Natural killer cell treated with Interleukin-12 subunit alpha and Interleukin-12 subunit beta and Interleukin-15 and Interleukin-18, amount 100 ng/mL, for 72 hours (primary cell): ENCODE data around the gene MCFD2. TPM values are rescaled to one million over a fixed set of nuclear protein-coding genes. Genes with fewer than 3 reads are reported as not detected.
"Not testable (repeated sequence)": the region's sequence is repeated elsewhere in the genome, so short reads cannot be mapped to it uniquely, and the experiment has no call there.

Experiments
- ATAC-seq, 2 donors: fragments of 150-1000 bp; cut with Tn5 transposase in 1 of 2; sonication (Bioruptor Pico), chemical (Tn5 transposase) in 1 of 2; 2 replicates each; pipeline ENCODE4 v1.10.0; 2021
- DNase-seq: peaks from one replicate; pipeline ENCODE4 v3.0.0; 2022; ENCODE audit warnings: low spot score
- H3K27ac Mint-ChIP-seq, 2 donors: 1 replicate in 1 of 2; 2 replicates in 1 of 2; pipeline ENCODE4 v1.8.0; 2022; ENCODE audit warnings: mixed read lengths in 2 of 2, mild to moderate bottlenecking in 1 of 2, moderate library complexity in 1 of 2
- H3K27me3 Mint-ChIP-seq, 2 donors: 1 replicate in 1 of 2; 2 replicates in 1 of 2; pipeline ENCODE4 v1.8.0; 2022; ENCODE audit warnings: mixed read lengths in 2 of 2
- H3K36me3 Mint-ChIP-seq: one replicate; pipeline ENCODE4 v1.8.0; 2022; ENCODE audit warnings: mixed read lengths
- H3K4me1 Mint-ChIP-seq, 2 donors: 1 replicate in 1 of 2; 2 replicates in 1 of 2; pipeline ENCODE4 v1.8.0; 2022; ENCODE audit warnings: low read depth in 2 of 2, mixed read lengths in 2 of 2, mild to moderate bottlenecking in 1 of 2
- H3K4me3 Mint-ChIP-seq: one replicate; pipeline ENCODE4 v1.8.0; 2022; ENCODE audit warnings: mixed read lengths
- H3K9me3 Mint-ChIP-seq: 2 replicates; pipeline ENCODE4 v1.8.0; 2022; ENCODE audit warnings: mixed read lengths
- total RNA-seq, 2 donors: library from RNA; stranded (reverse); gene quantifications; one replicate each; pipeline ENCODE4 v1.2.3, GENCODE V29; 2022

The MCFD2 gene
- total RNA-seq, 2 donors from 2014 or later: 38.4 to 45.1 TPM

- H3K27ac Mint-ChIP-seq: no peak overlapping the region
- no peaks in the 10 kb centered on the region for H3K27me3 Mint-ChIP-seq
Measured at GRCh38 chr2:46924038-46924437, 8.4 kb upstream of the MCFD2 start.

DNA sequence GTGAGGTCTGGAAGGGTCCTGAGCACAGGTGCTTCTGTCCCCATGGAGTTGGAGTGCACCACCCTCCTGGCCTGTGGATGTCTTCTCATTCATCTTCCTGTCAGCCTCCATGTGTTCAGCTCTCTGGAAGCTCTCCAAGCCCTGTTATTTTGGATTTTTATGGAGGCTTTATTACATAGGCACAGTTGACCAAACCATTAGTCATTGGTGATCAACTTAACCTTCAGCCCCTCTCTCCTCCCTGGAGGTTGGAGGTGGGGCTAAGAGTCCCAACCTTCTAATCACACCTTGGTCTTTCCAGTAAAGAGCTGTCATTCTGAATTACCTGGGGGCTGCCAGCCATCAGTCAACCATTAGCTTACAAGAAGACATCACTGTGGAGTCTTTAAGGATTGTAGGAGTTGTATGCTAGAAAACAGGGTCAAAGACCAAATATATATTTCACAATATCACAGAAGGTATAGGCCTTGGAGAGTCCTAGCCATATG, 7.5 kb upstream of the MCFD2 start:
- Mint-ChIP-seq H3K27ac (no peak overlapping the region), H3K36me3 (peaks cover 16% of the 10 kb centered on the region), H3K4me3 (no peak overlapping the region), H3K9me3 (peaks cover 8% of the 10 kb centered on the region), H3K27me3 (no peaks in the 10 kb centered on the region), H3K4me1 (peaks cover 3 to 9% of the 10 kb centered on the region in 2 donors)
- ATAC-seq (no peak), DNase-seq (no peak)

More at GRCh38 chr2:46924038-46924437, 8.4 kb upstream of the MCFD2 start:
- ATAC-seq (no peak), DNase-seq (no peak)
- H3K9me3 Mint-ChIP-seq: peaks cover 8% of the 10 kb centered on the region
- H3K4me3 Mint-ChIP-seq: no peak overlapping the region
- H3K4me1 Mint-ChIP-seq: peaks cover 0 to 6% of the 10 kb centered on the region in 2 donors
- peaks cover 16% of the 10 kb centered on the region for H3K36me3 Mint-ChIP-seq

GRCh38 chr2:46922606-46923005, 7.0 kb upstream of the MCFD2 start:
- Mint-ChIP-seq H3K4me3 (no peak overlapping the region), H3K4me1 (peaks cover 8 to 13% of the 10 kb centered on the region in 2 donors), H3K36me3 (peaks cover 16% of the 10 kb centered on the region), H3K27ac (no peak overlapping the region), H3K27me3 (peaks cover 0 to 2% of the 10 kb centered on the region in 2 donors), H3K9me3 (peaks cover 8% of the 10 kb centered on the region)
- no peak for DNase-seq
- no peak for ATAC-seq

GRCh38 chr2:46921676-46922448, 6.3 kb upstream of the MCFD2 start:
- Mint-ChIP-seq H3K27ac (no peak overlapping the region), H3K9me3 (peaks cover 5% of the 10 kb centered on the region), H3K36me3 (peaks cover 11% of the 10 kb centered on the region), H3K4me1 (peaks cover 15 to 16% of the 10 kb centered on the region in 2 donors), H3K27me3 (peaks cover 0 to 4% of the 10 kb centered on the region in 2 donors), H3K4me3 (no peak overlapping the region)
- ATAC-seq (no peak), DNase-seq (no peak)

DNA sequence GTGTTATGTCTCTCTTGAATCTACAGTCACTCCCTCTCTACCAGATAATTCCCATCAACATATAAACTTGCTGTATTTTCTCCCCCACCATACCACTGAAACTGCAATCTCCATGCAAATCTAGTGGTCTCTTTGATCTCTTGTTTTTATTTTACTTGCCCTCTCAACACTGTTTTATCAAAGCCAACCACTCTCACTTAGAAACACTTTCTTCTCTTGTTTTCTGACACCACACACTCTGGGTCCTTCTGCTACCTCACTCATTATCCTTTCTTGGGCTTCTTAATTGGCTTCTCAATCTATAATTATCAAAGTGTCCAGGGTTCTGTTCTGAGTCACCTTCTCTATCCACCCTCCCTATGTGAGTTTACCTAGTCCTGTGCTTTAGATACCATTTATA, 2.0 kb upstream of the MCFD2 start:
- Mint-ChIP-seq H3K9me3 (no peaks in the 10 kb centered on the region), H3K4me3 (peak overlapping the region; percentile 98), H3K27me3 (peaks cover 0 to 4% of the 10 kb centered on the region in 2 donors), H3K36me3 (peaks cover 7% of the 10 kb centered on the region), H3K27ac (peak overlapping the region in 1 of 2 donors; percentile 34), H3K4me1 (peaks cover 29 to 33% of the 10 kb centered on the region in 2 donors)
- ATAC-seq (no peak), DNase-seq (no peak)

GRCh38 chr2:46915811-46916630, 415 bp upstream of the MCFD2 start:
- peak overlapping the region; percentile 98 for H3K4me3 Mint-ChIP-seq
- peaks cover 29 to 33% of the 10 kb centered on the region in 2 donors for H3K4me1 Mint-ChIP-seq
- peaks cover 7% of the 10 kb centered on the region for H3K36me3 Mint-ChIP-seq
- ATAC-seq (peak; percentile 94 to 96), DNase-seq (peak; percentile 85)
- no peaks in the 10 kb centered on the region for H3K9me3 Mint-ChIP-seq
- H3K27ac Mint-ChIP-seq: peak overlapping the region; percentile 34 to 90
- peaks cover 0 to 4% of the 10 kb centered on the region in 2 donors for H3K27me3 Mint-ChIP-seq

DNA sequence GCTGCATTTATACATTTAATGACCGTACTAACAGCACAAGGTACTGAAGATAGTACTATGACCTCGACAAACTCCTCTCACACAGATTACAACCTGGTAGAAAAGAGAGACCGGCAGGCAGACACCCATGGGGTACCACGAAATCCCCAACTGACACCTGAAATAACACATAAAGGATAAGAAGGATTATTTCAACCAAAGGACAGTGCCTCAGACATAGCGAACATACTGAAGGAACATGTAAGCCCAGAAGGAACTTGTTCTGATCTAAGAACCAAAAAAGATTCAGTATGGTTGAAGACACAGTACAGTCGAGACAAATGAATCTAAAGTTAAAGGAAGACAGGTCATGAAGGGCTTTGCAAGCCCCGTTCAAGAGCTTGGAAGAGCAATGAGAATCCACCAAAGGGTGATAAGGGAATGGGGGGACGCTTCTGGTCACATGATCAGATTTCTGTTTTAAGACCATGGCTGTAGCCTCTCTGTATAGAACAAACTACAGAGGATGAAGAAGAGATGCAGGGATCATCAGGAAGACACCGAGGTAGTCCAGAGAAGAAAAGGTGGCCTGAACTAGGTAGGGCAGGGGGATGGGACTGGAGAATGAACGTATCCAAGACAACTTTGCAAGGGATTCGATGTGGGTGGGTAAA, 902 bp downstream of the MCFD2 start:
- DNase-seq (no peak), ATAC-seq (no peak)
- H3K4me1 Mint-ChIP-seq: peaks cover 34 to 37% of the 10 kb centered on the region in 2 donors
- peaks cover 7% of the 10 kb centered on the region for H3K36me3 Mint-ChIP-seq
- H3K9me3 Mint-ChIP-seq: no peaks in the 10 kb centered on the region
- H3K27ac Mint-ChIP-seq: peak overlapping the region; percentile 78 to 85
- peaks cover 0 to 4% of the 10 kb centered on the region in 2 donors for H3K27me3 Mint-ChIP-seq
- H3K4me3 Mint-ChIP-seq: peak overlapping the region; percentile 98

DNA sequence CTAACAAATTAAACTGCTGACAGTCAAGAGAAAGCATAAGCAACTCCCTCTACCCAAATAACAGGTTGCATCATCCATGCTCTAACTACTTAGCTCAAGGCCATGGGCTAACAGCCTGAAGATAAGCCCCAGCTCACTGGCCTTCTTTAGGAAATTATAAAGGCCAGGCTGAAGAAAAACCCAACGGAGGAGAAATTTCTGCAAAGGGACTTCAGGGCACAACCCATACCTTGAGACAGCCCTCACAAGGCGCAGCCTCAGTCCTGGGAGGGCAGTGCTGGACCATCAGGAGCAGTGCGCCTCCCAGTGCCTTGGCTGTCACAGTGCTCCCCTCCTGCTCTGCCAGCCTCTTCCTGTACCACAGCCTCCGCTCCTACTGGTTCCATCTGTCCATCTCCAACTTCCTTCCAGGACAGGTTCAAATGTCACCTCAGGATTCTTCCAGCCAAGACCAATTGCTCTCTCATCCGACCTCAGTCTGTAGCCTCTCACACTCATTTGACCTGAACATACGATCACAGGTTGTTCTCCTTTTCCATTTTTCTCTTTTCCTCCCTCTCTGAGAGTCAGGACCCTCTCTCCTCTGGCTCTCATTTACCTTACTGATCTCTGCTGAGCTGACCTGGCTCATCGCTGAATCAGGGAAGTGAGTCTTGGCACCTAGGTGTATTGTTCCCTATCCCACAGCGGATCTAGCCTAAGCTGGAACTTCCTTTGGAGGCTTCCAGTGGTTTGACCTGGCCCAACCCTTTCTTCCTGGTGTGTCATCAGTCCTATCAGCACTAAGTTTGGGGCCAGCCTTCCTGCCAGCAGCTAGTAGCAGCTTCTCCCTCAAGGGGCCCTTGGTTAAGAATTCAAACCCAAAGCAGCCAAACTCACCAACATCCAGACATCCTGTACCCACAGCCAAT, 1.9 kb downstream of the MCFD2 start:
- Mint-ChIP-seq H3K9me3 (no peaks in the 10 kb centered on the region), H3K4me3 (peak overlapping the region; percentile 98), H3K27ac (peak overlapping the region in 1 of 2 donors; percentile 78), H3K27me3 (peaks cover 0 to 4% of the 10 kb centered on the region in 2 donors), H3K4me1 (peaks cover 43 to 47% of the 10 kb centered on the region in 2 donors), H3K36me3 (peaks cover 12% of the 10 kb centered on the region)
- ATAC-seq (no peak), DNase-seq (no peak)

GRCh38 chr2:46909771-46910419, 5.7 kb downstream of the MCFD2 start:
- peak overlapping the region; percentile 36 for H3K4me3 Mint-ChIP-seq
- H3K9me3 Mint-ChIP-seq: no peaks in the 10 kb centered on the region
- H3K36me3 Mint-ChIP-seq: peaks cover 33% of the 10 kb centered on the region
- DNase-seq: peak; percentile 78
- ATAC-seq: peak; percentile 86 to 90
- peaks cover 29 to 31% of the 10 kb centered on the region in 2 donors for H3K4me1 Mint-ChIP-seq
- H3K27ac Mint-ChIP-seq: peak overlapping the region; percentile 24 to 68
- no peaks in the 10 kb centered on the region for H3K27me3 Mint-ChIP-seq

- Mint-ChIP-seq H3K27ac (peak overlapping the region in 1 of 2 donors; percentile 68), H3K36me3 (peaks cover 30% of the 10 kb centered on the region), H3K27me3 (no peaks in the 10 kb centered on the region), H3K4me1 (peaks cover 23 to 24% of the 10 kb centered on the region in 2 donors), H3K4me3 (peak overlapping the region; percentile 36), H3K9me3 (no peaks in the 10 kb centered on the region)
- DNase-seq: no peak
- ATAC-seq: no peak
Measured at GRCh38 chr2:46909150-46909549, 6.5 kb downstream of the MCFD2 start.

- not testable (repeated sequence) for H3K4me3 Mint-ChIP-seq, H3K27ac Mint-ChIP-seq, ATAC-seq, H3K9me3 Mint-ChIP-seq, H3K27me3 Mint-ChIP-seq, DNase-seq
- Mint-ChIP-seq H3K36me3 (peaks cover 30% of the 10 kb centered on the region), H3K4me1 (peaks cover 17% of the 10 kb centered on the region in 2 donors)
Measured at GRCh38 chr2:46904908-46905678, 10.5 kb downstream of the MCFD2 start.

DNA sequence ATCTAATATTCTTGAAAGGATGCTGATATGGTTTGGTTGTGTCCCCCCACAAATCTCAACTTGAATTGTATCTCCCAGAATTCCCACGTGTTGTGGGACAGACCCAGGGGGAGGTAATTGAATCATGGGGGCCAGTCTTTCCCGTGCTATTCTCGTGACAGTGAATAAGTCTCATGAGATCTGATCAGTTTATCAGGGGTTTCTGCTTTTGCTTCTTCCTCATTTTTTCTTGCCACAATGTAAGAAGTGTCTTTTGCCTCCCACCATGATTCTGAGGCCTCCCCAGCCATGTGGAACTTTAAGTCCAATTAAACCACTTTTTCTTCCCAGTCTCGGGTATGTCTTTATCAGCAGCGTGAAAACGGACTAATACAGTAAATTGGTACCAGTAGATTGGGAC, 12.6 kb downstream of the MCFD2 start:
- H3K27ac Mint-ChIP-seq, H3K4me3 Mint-ChIP-seq, H3K27me3 Mint-ChIP-seq, H3K9me3 Mint-ChIP-seq, ATAC-seq, H3K4me1 Mint-ChIP-seq, DNase-seq: not testable (repeated sequence)
- H3K36me3 Mint-ChIP-seq: peaks cover 20% of the 10 kb centered on the region
